Transverse colon (tissue), 4 donors: ENCODE data around the gene UBE2V1.

Source experiments
- CTCF ChIP-seq, 5 experiments: fragments of 200-600 bp in 3 of 5; fragments of 450-650 bp in 2 of 5; sonication (generic) in 3 of 5; IDR thresholded peaks; 1 replicate in 2 of 5; 2 replicates in 3 of 5; pipeline ENCODE4 v1.5.1; 2016 to 2017; ENCODE audit warnings: antibody characterized with exemption in 5 of 5, inconsistent platforms in 3 of 5, mild to moderate bottlenecking in 2 of 5, moderate library complexity in 1 of 5
- EP300 ChIP-seq: sonication (generic); formaldehyde crosslinking; IDR thresholded peaks from one replicate; pipeline ENCODE4 v1.6.1; 2017; ENCODE audit warnings: antibody characterized with exemption, low read depth
- POLR2A ChIP-seq: fragments of 450-650 bp; IDR thresholded peaks from one replicate; pipeline ENCODE4 v1.6.1; 2016; ENCODE audit warnings: antibody characterized with exemption, mild to moderate bottlenecking, moderate library complexity
- POLR2AphosphoS5 ChIP-seq, 3 donors: sonication (generic); formaldehyde crosslinking; IDR thresholded peaks; one replicate each; pipeline ENCODE4 v1.6.1; 2016; ENCODE audit warnings: antibody characterized with exemption in 3 of 3

GRCh38 chr20:50040432-50041245, 72.3 kb downstream of the UBE2V1 start:
- TF ChIP-seq CTCF (IDR thresholded peaks at IDR 0.05) (no peak), POLR2A (no peak), POLR2AphosphoS5 (IDR thresholded peaks at IDR 0.05) (no peak), EP300 (no peak)
